Measurements from ENCODE around the gene ARHGAP31.
"Not testable (repeated sequence)": the region's sequence is repeated elsewhere in the genome, so short reads cannot be mapped to it uniquely, and the experiment has no call there.

The ARHGAP31 gene

DNA sequence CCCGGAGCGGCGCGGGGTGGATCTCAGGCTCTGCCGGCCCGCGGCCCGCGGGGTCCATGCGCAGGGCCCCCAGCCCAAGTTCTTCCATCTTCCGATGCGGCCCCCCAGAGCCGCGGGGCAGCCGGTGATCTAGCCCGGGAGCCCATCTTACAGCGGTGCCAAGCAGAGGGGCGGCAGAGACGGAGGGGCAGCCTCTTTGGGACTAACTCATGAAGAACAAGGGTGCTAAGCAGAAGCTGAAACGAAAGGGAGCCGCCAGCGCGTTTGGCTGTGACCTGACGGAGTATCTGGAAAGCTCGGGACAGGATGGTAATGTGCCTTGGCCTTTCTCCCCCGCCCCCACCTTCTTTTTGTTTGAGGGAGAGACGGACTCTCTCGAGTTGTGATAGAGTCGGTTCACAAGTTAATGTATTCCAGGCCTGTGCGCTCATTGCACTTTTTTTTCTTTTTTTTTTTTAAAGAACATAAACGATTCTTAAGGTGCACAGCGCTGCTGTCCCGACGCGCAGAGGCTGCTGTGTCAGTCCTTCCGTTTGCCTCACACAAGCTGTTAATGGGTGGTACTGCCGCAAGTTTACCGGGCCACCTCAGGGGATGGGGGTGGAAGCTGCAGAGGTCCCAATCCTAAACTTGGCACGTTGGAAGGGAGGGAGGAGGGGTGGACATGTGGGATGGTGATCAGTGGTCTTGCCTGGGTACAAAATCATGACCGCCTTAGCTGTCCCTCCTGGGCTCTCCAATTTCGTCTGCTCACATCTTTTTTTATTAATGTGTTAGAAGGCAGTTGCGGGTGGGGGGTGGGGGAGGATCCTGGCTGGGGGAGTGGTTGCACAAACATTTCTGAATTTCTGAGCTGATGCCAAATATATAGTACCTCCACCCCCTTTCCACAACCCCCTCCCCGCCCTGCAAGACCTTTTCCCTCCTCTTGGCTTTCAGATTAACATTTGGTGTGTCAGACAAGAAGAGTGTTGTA, 801 bp downstream of the ARHGAP31 start:
- DNase-seq, result no peak

DNA sequence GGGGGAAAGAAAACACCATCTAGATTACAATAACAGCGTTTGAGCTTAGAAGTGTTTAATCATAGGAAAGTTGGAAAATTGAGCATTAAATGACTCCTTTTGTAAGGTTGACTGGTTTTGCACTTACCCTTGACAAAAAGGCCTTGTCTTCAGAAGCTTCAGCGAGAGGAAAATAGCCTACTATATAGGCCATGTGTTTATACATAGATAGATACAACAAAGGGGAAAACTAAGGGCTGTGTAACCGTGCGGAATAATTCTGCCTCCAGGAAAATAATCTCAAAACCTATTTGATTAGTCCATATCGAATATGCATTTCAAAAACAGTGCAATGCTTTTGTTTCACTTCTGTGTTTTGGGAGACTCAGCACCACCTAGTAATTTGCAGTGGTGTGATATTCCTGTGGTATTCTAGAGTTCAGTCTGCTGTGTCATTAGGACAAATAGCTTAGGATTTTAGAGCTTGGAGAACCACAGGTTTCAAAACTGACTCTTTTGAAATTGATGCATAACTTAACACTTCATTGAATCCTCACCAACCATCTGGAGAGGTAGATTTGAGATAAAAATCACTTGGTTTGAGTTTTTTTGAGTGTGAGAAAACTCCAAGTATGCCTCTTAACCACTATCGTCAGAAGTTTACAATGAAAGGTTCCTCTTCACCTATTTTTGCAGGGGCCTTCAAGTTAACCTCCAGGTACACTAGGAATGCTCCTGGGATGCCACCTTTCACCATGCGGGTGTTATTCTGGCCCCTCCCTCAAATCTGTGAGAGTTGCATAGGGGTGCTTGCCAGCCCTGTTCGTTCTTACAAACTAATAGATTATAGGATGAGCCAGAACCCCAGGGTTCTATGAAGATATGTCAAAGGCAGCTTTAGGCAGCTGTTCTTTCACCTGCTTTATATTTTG, 1.9 kb downstream of the ARHGAP31 start:
- no peak for DNase-seq

DNA sequence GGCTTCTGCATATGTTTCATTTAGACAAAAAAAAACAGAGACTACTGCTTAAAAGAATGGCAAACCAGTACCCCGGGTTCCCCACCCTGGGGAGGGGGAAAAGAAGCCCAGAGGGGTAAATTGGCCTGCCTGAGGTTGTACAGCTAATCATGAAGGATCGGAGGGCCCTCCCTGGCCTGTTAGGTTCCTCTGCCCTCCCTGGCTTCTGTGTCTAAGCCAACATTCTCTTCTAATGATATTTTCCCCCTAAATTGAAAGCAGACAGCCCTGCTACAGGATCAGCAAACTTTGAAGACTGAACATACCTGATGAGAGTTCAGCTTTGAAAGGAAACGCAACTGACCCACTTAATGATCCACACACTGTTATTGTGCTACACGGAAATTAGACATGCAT, 2.5 kb downstream of the ARHGAP31 start:
- no peak for DNase-seq

DNA sequence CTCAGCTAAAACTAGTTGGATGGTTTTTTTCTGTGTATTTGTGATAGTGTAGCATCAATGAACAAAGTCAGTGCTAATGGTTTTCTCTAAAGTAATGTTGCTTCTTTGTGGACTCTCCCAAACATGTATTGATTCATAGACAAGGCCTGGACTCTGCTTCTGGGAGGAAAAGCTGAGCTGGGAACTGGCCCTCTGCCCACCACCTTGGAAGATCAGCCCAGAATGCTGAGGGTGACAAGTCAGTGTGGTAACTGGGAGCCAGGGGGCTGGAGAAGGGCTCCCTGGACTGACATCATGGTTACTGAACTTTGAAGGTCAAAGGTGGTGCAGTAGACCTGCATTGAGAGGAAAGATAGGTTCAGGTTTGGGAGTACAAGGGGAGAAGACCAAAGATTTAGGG, 3.0 kb downstream of the ARHGAP31 start:
- DNase-seq, result no peak

DNA sequence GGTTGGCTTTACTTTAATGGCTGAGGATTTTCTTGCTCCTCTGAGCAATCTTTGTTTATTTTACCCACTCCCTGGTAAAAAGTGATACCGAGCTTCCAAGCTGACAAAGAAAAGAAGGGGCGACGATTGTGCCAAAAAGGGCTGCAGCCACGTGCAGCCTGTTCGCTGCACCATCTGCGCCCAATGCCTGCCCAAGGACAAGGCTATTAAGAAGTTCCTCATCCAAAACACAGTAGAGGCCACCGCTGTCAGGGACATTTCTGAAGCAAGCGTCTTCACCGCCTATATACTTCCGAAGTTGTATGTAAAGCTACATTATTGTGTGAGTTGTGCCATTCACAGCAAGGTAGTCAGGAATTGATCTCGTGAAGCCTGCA, 4.4 kb downstream of the ARHGAP31 start:
- DNase-seq, result no peak

DNA sequence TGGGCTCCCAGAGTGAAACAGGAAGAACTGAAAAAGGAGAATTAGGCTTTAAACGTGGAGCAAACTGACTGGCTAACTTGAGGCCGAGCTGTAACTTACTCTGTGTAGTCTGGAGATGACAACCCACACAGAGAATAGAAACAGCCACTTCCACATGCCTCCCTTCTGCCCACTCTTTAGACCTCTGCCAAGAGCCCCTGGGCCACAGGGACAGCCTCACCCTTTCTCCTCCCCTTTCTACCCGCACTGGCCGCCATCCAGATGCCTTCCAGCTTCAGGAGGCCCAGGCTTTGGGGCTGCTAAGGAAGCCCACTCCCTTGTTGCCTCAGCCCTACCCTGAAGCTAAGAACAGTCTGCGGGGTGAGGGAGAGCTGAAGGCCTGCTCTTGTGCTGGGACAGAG, 6.8 kb downstream of the ARHGAP31 start:
- no peak for DNase-seq

DNA sequence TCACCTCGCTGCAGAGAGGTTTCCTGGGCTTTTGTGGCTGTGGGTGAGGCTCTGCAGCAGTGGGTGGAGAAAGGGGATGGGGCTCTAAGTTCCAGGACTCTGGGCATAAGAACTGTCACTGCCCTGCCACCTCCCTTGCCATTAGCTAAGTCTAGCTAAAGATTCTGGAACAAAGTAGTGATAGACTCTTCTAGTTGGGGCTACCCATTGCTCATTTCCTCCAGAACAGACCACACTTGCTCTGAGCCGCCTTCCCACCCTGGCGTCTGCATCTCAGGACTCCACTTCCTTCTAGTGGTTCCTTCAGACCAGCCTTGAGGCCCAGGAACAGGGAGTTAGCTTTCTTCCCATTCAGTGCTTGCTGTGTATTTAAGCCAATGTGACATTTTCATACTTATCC, 7.5 kb downstream of the ARHGAP31 start:
- DNase-seq, result no peak

DNA sequence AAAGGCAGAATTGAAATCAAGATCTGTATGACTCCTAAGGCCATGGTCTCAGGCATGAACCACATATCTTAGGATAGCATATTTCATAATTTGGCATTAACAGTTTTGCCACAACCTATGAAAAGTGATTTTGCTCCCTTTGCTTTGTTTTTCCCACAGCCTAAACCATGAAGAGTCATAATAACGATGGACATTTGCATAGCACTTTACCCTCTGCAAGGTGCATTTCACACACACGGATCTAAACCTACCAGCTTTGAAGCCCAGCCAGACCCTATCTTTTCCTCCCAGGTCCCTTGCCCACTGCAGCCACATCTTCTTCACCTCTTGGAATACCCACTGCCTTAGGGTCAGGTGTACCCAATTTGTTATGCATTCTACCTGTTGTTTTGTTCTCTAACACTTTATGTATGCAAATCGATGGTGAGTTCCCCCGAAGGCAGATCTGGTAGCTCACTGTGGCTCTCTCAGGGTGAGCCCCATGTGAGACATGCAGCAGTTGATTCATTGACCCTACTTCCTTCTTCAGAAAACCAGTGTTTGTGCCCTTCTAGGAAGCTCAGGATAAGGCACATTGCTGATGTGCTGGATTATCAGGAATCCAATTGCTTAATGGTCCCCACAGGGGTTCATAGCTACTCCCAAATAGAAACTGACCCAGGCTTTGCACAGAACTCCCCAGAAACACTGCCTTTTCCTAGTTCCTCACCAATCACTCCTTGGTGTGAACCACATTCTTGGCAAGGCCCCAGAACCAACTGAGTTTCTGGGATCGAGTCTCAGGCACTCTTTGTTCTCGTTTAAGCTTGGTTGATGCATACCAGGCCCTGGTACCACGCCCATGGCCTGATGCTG, 8.7 kb downstream of the ARHGAP31 start:
- DNase-seq, result no peak

DNA sequence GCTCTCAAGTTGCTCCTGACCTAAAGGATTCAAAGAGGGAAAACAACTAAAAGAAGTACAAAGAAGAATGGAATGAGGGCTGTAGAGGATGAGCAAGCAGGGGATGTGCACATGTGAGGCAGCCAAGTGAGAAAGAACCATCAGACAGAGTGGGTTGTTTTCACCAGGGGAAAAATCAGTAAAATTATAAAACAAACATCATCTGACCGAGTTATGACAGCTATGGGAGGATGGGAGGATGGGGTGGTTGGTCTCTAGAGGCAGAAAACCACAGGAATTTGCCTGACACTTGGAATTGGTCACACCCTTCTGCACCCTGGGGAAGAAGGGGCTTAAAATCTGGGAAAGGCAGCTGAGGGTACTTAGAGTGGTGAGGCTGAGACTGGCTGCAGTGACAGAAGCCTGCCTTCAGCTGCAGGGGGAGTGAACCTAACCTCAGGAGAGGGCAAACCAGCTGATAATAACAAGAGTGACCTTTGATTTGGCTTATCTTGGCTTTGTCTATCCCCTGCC, 10.1 kb downstream of the ARHGAP31 start:
- DNase-seq, result no peak

DNA sequence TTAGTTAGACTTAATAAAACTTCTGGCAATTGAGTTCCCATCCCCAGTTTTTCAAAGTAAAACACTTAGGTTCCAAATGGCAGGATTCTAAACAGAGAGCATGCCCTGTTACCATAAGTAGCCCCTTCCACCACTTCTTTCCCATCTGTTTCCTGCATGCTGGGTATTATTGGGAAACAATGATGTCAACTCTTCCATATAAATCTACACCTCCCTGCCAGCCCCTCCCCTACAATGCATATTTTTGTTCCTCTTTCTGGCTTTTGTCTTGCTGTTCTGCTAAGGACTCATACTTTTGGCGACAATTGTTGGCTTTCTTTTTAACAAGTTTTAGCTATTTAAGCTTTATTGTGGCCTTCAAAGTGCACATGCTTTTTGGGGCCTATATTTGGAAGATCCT, 11.1 kb downstream of the ARHGAP31 start:
- no peak for DNase-seq

DNA sequence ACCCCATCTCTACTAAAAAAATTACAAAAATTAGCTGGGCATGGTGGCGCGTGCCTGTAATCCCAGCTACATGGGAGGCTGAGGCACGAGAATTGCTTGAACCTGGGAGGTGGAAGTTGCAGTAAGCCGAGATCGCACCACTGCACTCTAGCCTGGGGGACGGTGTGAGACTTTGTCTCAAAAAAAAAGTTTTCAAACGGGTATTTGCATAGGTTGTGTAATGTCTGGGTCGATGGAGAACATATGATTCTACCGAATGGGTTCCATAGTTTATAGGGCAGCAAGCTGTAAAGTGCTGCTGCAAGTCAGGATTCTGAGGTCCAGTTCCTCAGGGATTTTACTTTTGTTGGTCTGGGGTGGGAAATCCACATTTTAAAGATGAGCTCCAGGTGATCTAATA, 12.2 kb downstream of the ARHGAP31 start:
- DNase-seq, result not testable (repeated sequence)

DNA sequence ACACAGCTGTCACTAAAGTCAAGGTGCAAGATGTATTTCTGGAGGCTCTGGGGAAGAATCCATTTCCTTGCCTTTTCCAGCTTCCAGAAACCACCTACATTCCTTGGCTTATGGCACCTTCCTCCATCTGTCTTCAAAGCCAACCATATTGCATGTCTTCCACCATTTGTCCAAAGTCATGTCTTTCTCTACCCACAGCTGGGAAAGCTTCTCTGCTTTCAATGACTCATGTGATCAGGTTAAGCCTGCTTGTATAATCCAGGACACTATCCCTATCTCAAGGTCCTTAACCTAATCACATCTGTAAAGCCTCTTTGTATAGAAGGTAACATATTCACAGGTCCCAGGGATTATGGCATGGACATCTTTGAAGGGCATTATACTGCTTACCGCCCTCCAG, 14.2 kb downstream of the ARHGAP31 start:
- DNase-seq, result no peak

DNA sequence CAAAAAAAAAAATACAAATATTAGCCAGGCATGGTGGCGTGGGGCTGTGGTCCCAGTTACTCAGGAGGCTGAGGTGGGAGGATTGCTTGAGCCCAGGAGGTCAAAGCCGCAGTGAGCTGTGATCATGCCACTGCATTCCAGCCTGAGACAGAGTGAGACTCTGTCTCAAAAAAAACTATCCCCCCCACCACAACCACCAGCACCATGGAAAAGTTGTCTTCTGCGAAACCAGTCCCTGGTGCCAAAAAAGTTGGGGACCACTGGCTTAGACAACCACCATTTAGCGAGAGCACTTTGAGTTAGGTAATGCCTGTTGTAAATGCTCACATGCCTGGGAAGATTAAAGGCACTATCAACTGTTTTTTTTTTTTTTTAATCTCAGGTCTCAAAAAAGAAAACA, 15.4 kb downstream of the ARHGAP31 start:
- DNase-seq, result no peak

DNA sequence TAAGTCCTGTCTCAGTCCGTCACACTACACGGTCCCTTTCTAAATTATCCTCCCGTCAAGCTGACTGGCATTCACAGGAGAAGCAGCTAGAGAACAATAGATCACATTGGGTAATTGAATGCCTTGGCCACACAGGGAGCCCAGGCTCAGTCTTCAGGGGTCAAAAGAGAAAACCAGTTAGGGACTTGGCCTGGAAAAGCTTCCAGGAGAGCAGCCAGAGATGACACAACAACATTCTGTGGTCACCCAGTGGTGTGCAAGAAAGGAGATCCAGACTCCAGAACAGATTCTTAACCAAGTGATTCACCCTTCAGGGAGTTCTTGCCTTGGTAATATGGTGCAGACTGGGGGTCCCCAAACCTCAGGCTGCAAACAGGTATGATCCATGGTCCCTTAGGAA, 15.9 kb downstream of the ARHGAP31 start:
- DNase-seq, result no peak

DNA sequence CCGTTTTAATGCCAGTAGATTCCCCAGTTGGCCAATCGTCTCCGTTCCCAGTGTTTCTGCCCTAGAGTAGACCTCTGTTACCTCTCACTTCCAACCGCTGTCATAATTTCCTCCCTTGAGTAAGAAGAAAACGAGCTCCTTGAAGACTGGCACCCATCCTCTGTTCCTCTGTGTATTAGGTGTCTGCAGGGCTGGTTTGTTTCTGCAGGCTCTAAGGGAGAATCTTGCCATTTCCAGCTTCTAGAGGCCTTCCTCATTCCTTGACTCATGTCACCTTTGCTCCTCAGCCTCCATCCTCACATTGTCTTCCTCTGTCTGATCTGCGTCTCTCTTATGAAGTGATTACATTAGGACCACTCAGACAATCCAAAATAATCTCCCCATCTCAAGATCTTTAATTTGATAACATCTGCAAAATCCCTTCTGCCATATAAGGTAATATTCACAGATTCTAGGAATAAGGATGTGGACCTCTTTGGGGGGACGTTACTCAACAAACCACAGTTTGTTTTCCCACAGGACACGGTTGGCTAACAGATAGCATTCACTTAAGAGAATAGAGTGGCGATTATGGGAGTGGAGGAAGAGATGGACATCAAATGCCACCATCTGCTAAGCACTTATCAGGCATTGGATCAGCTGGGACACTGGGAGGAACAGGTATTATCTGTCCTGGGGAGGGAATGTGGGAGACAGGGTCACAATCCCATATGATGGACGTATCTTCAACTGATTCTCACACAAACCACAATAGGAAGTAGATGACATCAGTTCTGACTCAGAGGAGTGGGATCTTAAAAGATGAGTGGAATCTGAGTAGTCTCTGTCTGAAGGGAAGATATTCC, 17.1 kb downstream of the ARHGAP31 start:
- DNase-seq, result no peak

DNA sequence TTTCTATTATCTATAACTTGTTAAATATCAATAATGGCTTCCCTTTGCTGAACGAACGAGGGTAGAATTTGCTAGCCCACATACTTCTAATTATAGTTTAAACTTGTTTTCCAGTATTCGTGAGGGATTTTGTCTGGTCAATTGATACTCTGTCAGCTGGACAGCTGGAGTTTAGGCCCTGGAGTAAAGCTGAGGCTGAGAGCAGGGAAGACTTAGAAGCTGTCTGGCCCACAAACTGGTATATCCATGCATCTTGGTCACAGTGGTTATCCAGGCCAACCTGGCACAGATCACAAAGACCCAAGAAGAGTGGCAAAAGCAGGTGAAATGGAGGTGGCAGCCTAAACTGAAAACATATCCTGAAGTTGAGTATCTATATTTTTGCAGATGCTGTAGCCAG, 19.3 kb downstream of the ARHGAP31 start:
- no peak for DNase-seq

DNA sequence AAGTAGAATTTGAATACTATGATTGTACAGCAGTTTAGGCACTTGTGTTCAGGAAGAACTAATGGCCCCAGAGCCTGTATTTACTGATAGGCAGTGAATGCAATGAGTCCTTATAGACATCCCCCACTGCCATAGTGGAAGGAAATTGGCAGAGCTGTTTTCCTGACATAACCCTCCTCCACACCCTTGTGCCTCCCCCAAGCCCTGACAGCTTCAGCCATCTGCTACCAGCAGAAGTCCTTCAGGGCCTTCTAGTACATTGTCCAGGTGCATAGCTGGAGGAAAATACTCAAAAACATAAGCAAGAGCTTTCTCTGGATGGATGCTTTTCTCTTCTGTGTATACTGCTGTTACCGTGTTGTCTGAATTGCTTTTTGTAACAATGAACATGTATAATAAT, 20.6 kb downstream of the ARHGAP31 start:
- DNase-seq, result no peak

DNA sequence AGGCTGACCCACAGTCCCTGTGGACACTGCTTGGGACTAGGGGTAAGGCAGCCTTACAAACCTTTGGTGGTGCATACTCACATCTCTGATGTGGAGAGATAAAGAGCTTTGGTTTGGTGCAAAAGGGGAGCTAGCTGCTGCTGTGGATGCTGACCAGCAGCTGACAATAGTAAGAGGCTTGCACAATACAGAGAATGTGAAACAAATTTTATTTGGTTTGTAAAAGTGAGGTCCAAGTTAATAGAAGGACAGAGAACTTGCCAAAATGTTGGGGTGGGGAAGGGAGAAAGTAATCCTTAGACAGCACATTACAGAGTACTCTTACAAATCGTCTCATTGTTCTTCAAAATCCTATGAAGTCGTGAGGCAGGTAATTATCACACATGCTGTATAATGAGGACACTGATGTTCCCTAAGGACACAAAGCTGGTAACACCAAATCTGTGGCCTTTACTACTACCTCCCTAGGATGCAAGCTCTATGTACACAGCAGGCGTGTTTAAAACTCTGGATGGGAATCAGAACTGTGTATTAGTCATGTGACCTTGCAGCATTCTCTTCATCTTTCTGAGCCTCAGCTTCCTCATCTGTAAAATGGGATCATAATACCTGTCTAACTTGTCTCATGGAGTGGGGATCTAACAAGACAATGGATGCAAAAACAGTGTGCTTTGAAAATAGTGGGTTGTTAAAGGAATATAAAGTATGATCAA, 21.6 kb downstream of the ARHGAP31 start:
- DNase-seq, result no peak

DNA sequence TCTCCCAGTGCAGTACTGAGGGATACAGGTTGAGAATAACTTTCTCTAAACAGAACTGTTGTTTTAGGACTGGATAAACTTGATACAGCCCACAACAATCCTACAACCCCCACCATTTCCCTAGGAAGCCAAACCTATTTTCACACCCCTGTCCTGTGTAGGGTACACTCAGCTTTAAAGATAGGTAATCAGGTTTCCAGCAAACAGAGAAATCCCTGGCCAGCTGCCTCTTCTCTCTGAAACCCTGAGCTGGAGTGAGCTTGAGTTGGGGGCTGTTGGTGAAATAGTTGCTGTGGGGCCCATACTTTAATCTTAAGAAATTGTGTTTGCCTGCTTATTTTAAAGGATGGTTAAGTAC, 22.1 kb downstream of the ARHGAP31 start:
- no peak for DNase-seq

DNA sequence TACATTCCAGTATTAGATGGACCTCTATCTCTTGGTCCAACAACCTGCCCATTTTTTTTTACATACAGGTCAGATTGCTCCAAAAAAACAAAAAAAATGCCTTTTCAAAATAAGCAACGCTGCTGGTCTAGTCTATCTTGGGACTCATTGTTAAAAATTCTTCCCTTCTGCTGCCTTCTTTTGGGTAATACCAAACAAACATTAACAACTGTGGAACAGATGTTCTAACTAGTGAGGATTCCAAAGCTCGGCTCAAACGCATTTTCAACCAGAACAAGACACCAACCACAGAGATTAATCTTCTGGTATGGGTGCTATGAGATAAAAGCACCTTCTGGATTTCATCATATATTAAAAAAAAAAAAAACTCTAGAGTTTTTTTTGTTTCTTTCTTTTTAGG, 24.7 kb downstream of the ARHGAP31 start:
- no peak for DNase-seq

DNA sequence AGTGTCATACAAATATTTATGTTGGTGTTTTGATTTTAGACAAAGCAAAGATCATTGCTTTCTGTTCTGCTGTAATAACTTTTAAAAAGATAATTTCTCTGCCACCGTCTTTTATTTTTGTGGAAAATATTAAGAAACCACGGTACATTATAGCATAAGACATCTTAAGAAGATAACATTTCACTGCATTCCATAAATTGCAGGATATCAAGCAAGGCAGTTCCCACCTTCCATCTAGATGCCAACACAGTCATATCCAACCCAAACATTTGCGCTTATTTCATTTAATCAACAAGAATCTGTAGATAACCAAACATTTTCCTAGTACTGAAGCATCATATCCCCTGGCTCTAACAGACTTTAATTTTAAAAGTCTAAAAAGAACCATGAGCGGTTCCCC, 25.1 kb downstream of the ARHGAP31 start:
- no peak for DNase-seq

Data from NCI-H2107 (cell line).